Heart left ventricle (tissue), 13 donors: ENCODE measurements around the gene TTYH3.

Experiments
- POLR2A ChIP-seq, 2 donors: fragments of 450-650 bp; IDR thresholded peaks; one replicate each; pipeline ENCODE4 v1.6.1; 2017; ENCODE audit warnings: antibody characterized with exemption in 2 of 2, mild to moderate bottlenecking in 2 of 2, moderate library complexity in 2 of 2
- TF ChIP-seq, protein P1 (sequence below), 12 donors: fragments of 200-600 bp; sonication (generic) in 4 of 12; IDR thresholded peaks; one replicate each; pipeline versions ENCODE4 v1.5.0 to v1.8.0; 2018 to 2022; ENCODE audit warnings: antibody characterized with exemption in 12 of 12, mild to moderate bottlenecking in 5 of 12
- donor health status: ischemic (EF 13 %, LVEDD 7.1; RV severe dilation, severe dysfunction).
- donor health status: DM: no; HTN: yes; CAD: no.
- donor health status: DM: no; HTN: no; CAD: no.
- donor health status: ischemic (EF 25% LVEDD 6.9; RV normal size, moderate dysfunction).
- donor health status: ischemic (EF 25% LVEDD 5.7; RV mildly dilated, moderate dysfunction).
- donor health status: ischemic (EF 35%, LVEDD 5.7; RV mildly dilated, moderate dysfunction).
- donor health status: nonischemic (EF 11% LVEDD 7.7; RV severe dilation, severe dysfunction).
- donor health status: DM: yes; HTN: yes; CAD: no.
- donor health status: PGD.
- donor health status: ischemic (EF 29% LVEDD 5.4; RV normal size, mild dysfunction).
- donor health status: nonischemic (EF 23%, LVEDD 6.1; RV moderate dilation, normal function).

DNA sequence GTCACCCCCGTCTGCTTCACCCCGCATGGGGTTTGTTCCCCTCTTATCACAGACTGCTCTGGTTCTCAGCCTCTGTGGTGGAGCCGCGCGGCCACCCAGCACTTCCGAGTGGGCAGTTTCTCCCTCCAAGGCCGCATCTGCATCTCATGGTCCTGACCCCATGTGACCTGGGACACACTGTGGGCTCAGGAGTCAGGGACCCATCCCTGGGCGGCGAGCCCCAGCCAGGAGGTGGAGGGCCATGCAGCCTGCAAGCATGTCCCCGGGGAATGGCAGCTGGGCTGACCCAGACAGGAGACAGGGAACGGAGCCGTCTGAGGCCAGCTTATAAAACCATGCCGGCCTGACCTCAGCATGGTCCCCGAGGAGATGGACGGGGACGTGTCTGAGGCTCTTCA, 25.2 kb upstream of the TTYH3 start:
- TF ChIP-seq, protein P1, sequence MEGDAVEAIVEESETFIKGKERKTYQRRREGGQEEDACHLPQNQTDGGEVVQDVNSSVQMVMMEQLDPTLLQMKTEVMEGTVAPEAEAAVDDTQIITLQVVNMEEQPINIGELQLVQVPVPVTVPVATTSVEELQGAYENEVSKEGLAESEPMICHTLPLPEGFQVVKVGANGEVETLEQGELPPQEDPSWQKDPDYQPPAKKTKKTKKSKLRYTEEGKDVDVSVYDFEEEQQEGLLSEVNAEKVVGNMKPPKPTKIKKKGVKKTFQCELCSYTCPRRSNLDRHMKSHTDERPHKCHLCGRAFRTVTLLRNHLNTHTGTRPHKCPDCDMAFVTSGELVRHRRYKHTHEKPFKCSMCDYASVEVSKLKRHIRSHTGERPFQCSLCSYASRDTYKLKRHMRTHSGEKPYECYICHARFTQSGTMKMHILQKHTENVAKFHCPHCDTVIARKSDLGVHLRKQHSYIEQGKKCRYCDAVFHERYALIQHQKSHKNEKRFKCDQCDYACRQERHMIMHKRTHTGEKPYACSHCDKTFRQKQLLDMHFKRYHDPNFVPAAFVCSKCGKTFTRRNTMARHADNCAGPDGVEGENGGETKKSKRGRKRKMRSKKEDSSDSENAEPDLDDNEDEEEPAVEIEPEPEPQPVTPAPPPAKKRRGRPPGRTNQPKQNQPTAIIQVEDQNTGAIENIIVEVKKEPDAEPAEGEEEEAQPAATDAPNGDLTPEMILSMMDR (IDR thresholded peaks at IDR 0.05) = no peak
- no peak for TF ChIP-seq POLR2A (IDR thresholded peaks at IDR 0.05)
